Effector memory CD8-positive, alpha-beta T cell (primary cell): Measurements from ENCODE around the gene GRM4.

Source experiments
- ATAC-seq: fragments of 150-1000 bp; cut with Tn5 transposase; replicated peaks from 2 replicates; pipeline ENCODE4 v1.10.0; 2021; ENCODE audit warnings: mild to moderate bottlenecking, moderate library complexity
- DNase-seq, 3 experiments: peaks; one replicate each; pipeline ENCODE4 v3.0.0; 2021
- H3K27ac Mint-ChIP-seq, 2 donors: one replicate each; pipeline ENCODE4 v1.8.0; 2022; ENCODE audit warnings: mild to moderate bottlenecking in 2 of 2, mixed read lengths in 2 of 2, moderate library complexity in 2 of 2
- H3K27me3 Mint-ChIP-seq, 2 donors: one replicate each; pipeline ENCODE4 v1.8.0; 2022; ENCODE audit warnings: mixed read lengths in 2 of 2
- H3K36me3 Mint-ChIP-seq: one replicate; pipeline ENCODE4 v1.8.0; 2022; ENCODE audit warnings: mild to moderate bottlenecking, moderate library complexity, mixed read lengths; ENCODE audit not compliant: insufficient read depth
- H3K4me1 Mint-ChIP-seq, 2 donors: one replicate each; pipeline ENCODE4 v1.8.0; 2022; ENCODE audit warnings: low read depth in 2 of 2, mixed read lengths in 2 of 2
- H3K4me3 Mint-ChIP-seq, 2 donors: one replicate each; pipeline ENCODE4 v1.8.0; 2022; ENCODE audit warnings: mild to moderate bottlenecking in 2 of 2, mixed read lengths in 2 of 2, moderate library complexity in 2 of 2
- H3K9me3 Mint-ChIP-seq, 2 donors: one replicate each; pipeline ENCODE4 v1.8.0; 2022; ENCODE audit warnings: mixed read lengths in 2 of 2

GRM4 gene

GRCh38 chr6:34152042-34152524, 6.2 kb upstream of the GRM4 start:
- peaks cover 0 to 9% of the 10 kb centered on the region in 2 donors for H3K4me1 Mint-ChIP-seq
- H3K4me3 Mint-ChIP-seq: no peak overlapping the region
- H3K36me3 Mint-ChIP-seq: no peaks in the 10 kb centered on the region
- no peaks in the 10 kb centered on the region for H3K9me3 Mint-ChIP-seq
- no peak for ATAC-seq
- peaks cover 54 to 94% of the 10 kb centered on the region in 2 donors for H3K27me3 Mint-ChIP-seq
- H3K27ac Mint-ChIP-seq: no peak overlapping the region
- DNase-seq: no peak

GRCh38 chr6:34151321-34152041, 5.6 kb upstream of the GRM4 start:
- no peaks in the 10 kb centered on the region for H3K9me3 Mint-ChIP-seq
- peaks cover 0 to 9% of the 10 kb centered on the region in 2 donors for H3K4me1 Mint-ChIP-seq
- H3K4me3 Mint-ChIP-seq: no peak overlapping the region
- ATAC-seq: no peak
- H3K27ac Mint-ChIP-seq: no peak overlapping the region
- H3K27me3 Mint-ChIP-seq: peaks cover 54 to 94% of the 10 kb centered on the region in 2 donors
- H3K36me3 Mint-ChIP-seq: no peaks in the 10 kb centered on the region
- DNase-seq: no peak

- H3K4me3 Mint-ChIP-seq: no peak overlapping the region
- peaks cover 6 to 15% of the 10 kb centered on the region in 2 donors for H3K4me1 Mint-ChIP-seq
- H3K36me3 Mint-ChIP-seq: no peaks in the 10 kb centered on the region
- H3K27me3 Mint-ChIP-seq: peaks cover 55 to 94% of the 10 kb centered on the region in 2 donors
- ATAC-seq (no peak), DNase-seq (no peak)
- H3K27ac Mint-ChIP-seq: no peak overlapping the region
- H3K9me3 Mint-ChIP-seq: no peaks in the 10 kb centered on the region
Observed at GRCh38 chr6:34150766-34151165, 4.9 kb upstream of the GRM4 start.

- Mint-ChIP-seq H3K4me1 (peaks cover 7 to 16% of the 10 kb centered on the region in 2 donors), H3K27ac (no peak overlapping the region), H3K27me3 (peaks cover 58 to 93% of the 10 kb centered on the region in 2 donors), H3K36me3 (no peaks in the 10 kb centered on the region), H3K9me3 (no peaks in the 10 kb centered on the region), H3K4me3 (no peak overlapping the region)
- ATAC-seq: no peak
- DNase-seq: no peak
Observed at GRCh38 chr6:34149831-34150400, 4.0 kb upstream of the GRM4 start.

- H3K4me1 Mint-ChIP-seq: peaks cover 7 to 16% of the 10 kb centered on the region in 2 donors
- H3K27me3 Mint-ChIP-seq: peaks cover 58 to 88% of the 10 kb centered on the region in 2 donors
- H3K27ac Mint-ChIP-seq: no peak overlapping the region
- DNase-seq (no peak), ATAC-seq (no peak)
- H3K4me3 Mint-ChIP-seq: no peak overlapping the region
- H3K36me3 Mint-ChIP-seq: no peaks in the 10 kb centered on the region
- no peaks in the 10 kb centered on the region for H3K9me3 Mint-ChIP-seq
Observed at GRCh38 chr6:34149452-34149810, 3.5 kb upstream of the GRM4 start.

GRCh38 chr6:34148631-34149451, 3.0 kb upstream of the GRM4 start:
- Mint-ChIP-seq H3K4me3 (no peak overlapping the region), H3K27ac (no peak overlapping the region), H3K27me3 (peaks cover 58 to 83% of the 10 kb centered on the region in 2 donors), H3K4me1 (peaks cover 7 to 13% of the 10 kb centered on the region in 2 donors), H3K36me3 (no peaks in the 10 kb centered on the region), H3K9me3 (no peaks in the 10 kb centered on the region)
- no peak for DNase-seq
- no peak for ATAC-seq

GRCh38 chr6:34147906-34148630, 2.2 kb upstream of the GRM4 start:
- Mint-ChIP-seq H3K4me3 (no peak overlapping the region), H3K4me1 (peaks cover 11 to 19% of the 10 kb centered on the region in 2 donors), H3K9me3 (no peaks in the 10 kb centered on the region), H3K27me3 (peaks cover 52 to 83% of the 10 kb centered on the region in 2 donors), H3K27ac (no peak overlapping the region), H3K36me3 (no peaks in the 10 kb centered on the region)
- no peak for DNase-seq
- no peak for ATAC-seq

GRCh38 chr6:34146801-34147592, 1.1 kb upstream of the GRM4 start:
- Mint-ChIP-seq H3K4me3 (peak overlapping the region in 1 of 2 donors; percentile 78), H3K27ac (no peak overlapping the region), H3K4me1 (peaks cover 15 to 25% of the 10 kb centered on the region in 2 donors), H3K27me3 (peaks cover 52 to 83% of the 10 kb centered on the region in 2 donors), H3K9me3 (no peaks in the 10 kb centered on the region), H3K36me3 (no peaks in the 10 kb centered on the region)
- ATAC-seq: no peak
- DNase-seq: no peak

GRCh38 chr6:34145161-34146020, 496 bp downstream of the GRM4 start:
- DNase-seq (peak; percentile 21 to 26 (median 22)), ATAC-seq (peak; percentile 64)
- Mint-ChIP-seq H3K9me3 (no peaks in the 10 kb centered on the region), H3K4me1 (peaks cover 15 to 23% of the 10 kb centered on the region in 2 donors), H3K36me3 (no peaks in the 10 kb centered on the region), H3K4me3 (peak overlapping the region; percentile 76 to 78), H3K27me3 (peaks cover 52 to 83% of the 10 kb centered on the region in 2 donors), H3K27ac (peak overlapping the region in 1 of 2 donors; percentile 51)

- no peaks in the 10 kb centered on the region for H3K36me3 Mint-ChIP-seq
- ATAC-seq: no peak
- H3K27me3 Mint-ChIP-seq: peaks cover 52 to 83% of the 10 kb centered on the region in 2 donors
- H3K4me3 Mint-ChIP-seq: peak overlapping the region; percentile 66 to 74
- no peak for DNase-seq
- no peaks in the 10 kb centered on the region for H3K9me3 Mint-ChIP-seq
- H3K27ac Mint-ChIP-seq: no peak overlapping the region
- peaks cover 15 to 20% of the 10 kb centered on the region in 2 donors for H3K4me1 Mint-ChIP-seq
Observed at GRCh38 chr6:34144581-34145160, 1.2 kb downstream of the GRM4 start.

GRCh38 chr6:34143884-34144580, 1.9 kb downstream of the GRM4 start:
- Mint-ChIP-seq H3K4me1 (peaks cover 15 to 21% of the 10 kb centered on the region in 2 donors), H3K36me3 (no peaks in the 10 kb centered on the region), H3K27ac (no peak overlapping the region), H3K9me3 (no peaks in the 10 kb centered on the region), H3K4me3 (peak overlapping the region; percentile 66 to 74), H3K27me3 (peaks cover 57 to 83% of the 10 kb centered on the region in 2 donors)
- ATAC-seq: peak; percentile 62
- DNase-seq: peak; percentile 27 to 31 (median 28)
